Stimulated activated CD8-positive, alpha-beta memory T cell treated with anti-CD3 and anti-CD28 coated beads, Interleukin-2, amount 100 ng/mL, for 1 hour (primary cell): ENCODE measurements around the gene ABLIM1.

ENCODE experiments used
- DNase-seq, 2 donors: peaks; one replicate each; pipeline ENCODE4 v3.0.0-alpha.2; 2020; ENCODE audit warnings: low read depth in 2 of 2

Gene ABLIM1

DNA sequence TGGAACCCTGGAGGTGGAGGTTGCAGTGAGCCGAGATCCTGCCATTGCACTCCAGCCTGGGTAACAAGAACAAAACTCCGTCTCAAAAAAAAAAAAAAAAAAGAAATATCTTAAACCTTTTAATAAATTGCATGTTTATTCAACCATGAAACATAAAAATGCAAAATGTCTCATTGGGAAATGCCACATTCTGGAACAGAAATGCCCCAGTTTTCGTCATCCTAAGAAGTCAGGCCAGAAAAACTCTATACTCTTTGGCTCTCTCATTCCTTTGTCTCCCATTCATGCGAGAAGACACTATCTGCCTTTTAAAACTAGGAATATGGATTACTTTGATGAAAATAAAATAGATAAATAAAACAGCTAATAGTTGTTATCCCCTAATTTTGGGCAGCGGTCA is 21.5 kb upstream of the ABLIM1 start:
- DNase-seq, result no peak

DNA sequence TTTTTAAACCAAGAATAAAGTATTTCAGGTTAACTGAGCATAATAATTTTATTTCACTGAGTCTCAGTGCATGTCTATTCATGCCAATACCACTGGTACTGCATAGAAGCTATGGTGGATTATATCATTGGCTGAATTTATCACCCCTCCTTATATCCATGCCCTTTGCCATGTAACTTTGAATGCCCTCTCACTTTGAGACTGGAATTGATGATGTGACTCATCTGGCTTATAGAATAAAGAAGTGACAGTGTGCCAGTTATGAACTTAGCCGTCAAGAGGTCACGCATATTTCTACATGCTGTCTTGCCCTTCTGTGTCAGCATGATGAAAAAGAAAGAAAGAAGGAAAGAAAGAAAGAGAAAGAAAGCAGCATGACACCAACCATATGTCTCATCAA is 20.7 kb upstream of the ABLIM1 start:
- no peak for DNase-seq

DNA sequence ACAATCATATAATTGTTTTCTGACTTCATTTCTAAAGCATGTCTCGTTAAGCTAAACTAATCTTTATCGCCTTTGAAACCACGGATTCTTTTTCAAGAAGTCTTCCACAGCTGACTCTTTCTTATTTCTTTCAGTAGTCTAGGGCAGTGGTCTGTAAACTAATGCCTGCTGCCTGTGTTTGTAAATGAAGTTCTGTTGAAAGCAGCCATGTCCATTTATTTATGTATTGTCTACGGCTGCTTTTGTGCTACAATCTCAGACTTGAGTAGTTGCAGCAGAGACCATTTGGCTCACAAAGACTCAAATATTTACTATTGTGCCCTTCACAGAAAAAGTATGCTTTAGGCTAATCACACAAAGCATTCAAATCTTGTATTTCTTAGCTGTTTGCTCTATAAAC is 20.3 kb upstream of the ABLIM1 start:
- no peak for DNase-seq

- DNase-seq, result no peak
These were observed 16.3 kb upstream of the ABLIM1 start for GRCh38 chr10:114674346-114674745.

DNA sequence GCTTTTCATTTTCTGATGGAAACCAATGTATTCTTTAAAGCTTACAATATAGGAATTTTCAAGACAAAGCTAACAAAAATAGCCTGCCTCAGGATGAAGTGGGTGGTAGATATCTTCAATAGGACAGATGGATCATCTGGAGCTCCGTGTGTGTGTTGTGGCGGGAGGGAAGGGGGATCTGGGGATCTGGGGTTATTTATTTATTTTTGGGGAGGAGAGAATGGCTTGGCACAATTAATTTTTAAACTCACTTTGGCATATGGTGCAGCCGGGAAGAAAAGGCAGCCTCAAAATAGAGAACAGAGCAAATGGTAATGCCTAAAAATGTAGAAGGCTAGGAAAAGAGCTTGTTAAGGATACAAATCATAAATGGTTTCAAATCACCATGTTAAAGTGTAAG is 11.6 kb upstream of the ABLIM1 start:
- DNase-seq, result no peak

- no peak for DNase-seq
These were observed 10.5 kb upstream of the ABLIM1 start for GRCh38 chr10:114668375-114669080.

DNA sequence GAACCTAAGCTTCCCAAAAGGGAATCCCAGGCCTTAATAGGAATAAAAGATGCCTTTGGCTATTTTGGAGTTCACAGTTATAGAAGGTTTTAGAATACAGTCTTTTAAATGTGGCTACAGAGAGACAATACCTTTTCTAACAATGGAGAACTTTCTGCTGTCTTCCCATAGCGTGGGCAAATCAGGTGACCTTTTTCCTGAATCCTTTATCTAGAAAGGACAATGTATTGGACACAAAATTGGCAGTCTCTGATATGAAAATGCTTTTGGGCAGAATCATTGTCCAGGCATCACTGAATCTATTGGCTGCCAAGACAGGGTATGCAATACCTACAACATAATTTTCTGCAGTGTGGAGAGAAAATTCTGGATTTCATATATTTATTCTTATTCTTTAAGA is 7.8 kb upstream of the ABLIM1 start:
- no peak for DNase-seq

GRCh38 chr10:114665406-114665805 is 7.3 kb upstream of the ABLIM1 start:
- DNase-seq, result no peak

DNA sequence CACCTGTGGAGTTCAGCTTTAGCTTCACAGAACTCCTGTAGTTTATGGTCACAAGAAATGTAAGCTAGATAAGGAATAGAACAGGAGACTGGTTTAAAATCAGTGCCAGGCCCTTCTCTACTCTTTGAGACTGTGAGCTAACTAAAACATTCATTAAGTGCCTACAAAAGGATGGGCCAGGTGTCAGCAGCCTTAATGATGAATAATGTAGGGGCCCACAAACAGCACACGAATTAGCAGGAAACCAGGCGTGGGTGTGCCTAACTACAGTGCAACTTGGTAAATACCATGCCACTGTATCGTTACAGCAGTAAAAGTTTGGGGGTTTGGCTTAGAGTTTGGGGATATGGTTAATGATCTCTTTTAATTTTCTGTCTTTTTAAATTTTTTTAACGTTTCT is 6.1 kb upstream of the ABLIM1 start:
- DNase-seq, result no peak

GRCh38 chr10:114663626-114664025 is 5.6 kb upstream of the ABLIM1 start:
- DNase-seq, result no peak

DNA sequence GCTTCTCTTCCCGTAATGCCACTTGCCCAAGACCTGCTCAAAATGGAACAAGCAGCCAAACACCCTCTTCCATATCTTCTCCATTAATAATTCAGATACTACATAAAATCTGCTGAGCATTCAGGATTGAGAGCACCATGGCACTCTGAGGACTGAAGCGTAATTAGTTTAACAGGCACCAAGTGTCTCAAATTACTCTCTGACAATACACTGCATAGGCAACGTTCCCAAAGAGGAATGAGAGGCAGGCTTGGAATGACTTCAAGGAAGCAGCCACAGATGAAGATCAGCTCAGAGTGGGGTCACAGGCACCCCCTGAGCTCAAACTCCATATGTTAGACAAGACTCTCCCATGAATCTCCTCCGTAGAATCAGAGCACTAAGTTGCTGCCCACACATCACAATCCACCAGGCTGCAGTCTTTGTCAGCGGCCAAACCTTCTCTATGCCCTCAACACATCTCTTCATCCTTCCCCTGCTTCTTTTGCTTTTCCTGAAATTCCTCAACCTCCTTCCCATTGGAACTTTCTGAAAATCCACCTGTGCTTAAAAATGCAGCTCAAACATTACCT is 4.7 kb upstream of the ABLIM1 start:
- no peak for DNase-seq

DNA sequence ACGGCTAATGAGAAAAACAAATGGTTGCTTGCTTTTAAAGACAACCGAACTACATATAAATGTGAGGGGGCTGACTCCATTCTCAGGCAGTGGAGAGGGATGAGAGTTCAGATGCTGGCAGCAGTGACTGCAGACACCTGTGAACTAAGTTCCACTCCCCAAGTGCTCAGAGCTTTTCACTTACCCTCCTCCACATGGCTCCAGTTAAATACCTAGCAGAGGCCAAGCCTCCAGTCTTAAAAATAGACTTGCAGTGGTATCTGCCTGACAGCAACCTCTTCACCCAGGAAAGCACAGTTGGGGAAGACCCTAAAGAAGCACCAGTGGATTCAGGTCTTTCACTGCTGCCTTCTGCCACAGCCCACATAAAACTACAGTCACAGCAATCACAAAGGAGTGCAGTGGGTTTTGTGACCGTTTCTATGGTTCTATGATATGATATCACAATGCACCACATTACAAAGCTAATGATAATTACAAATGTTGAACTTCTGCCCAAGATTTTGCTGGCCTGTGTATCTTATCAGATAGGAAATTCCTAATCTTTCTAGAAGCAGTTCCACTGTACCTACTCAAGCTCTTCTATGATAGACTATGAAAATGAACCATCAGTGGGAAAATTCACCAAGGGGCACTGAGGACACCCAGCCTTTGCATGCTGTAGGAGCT is 3.3 kb upstream of the ABLIM1 start:
- no peak for DNase-seq

GRCh38 chr10:114655671-114656070 is 2.4 kb downstream of the ABLIM1 start:
- no peak for DNase-seq

DNA sequence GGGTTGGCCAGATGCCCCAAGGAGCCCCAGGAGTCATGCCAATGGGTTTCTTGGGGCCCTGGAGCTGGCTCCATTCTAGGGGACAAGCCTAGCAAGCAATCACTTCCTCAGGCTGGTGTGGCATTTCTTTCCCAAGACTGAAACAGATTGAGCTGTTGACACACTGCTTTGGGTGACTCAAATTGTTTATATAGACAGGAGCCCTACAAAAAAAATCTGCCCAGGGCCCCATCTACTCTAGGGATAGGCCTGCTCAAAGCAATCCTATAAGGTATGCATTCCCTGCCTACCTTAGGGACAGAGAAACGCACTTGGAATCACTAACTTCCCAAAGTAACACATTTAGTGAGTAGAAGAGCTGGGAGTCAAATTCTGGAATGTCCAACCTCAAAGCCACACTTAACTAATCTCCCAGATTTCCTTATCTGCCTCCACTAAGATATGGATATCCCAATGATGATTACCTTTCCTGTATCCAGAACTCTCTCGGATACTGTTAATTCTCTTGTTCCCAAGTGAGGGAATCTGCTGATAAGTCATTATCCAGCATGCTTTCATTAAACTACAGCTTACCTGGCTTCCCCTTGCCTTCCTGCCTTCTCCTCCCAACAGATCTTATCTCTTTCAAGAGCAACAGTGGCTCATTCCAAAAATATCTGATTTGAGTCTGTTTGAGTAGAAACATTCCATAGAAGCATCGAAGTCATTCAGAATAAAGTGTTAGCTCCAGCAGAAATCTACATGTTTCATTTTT is 3.1 kb downstream of the ABLIM1 start:
- no peak for DNase-seq

- no peak for DNase-seq
These were observed 4.1 kb downstream of the ABLIM1 start for GRCh38 chr10:114653926-114654325.

- no peak for DNase-seq
These were observed 5.4 kb downstream of the ABLIM1 start for GRCh38 chr10:114652402-114653368.

GRCh38 chr10:114650831-114651230 is 7.2 kb downstream of the ABLIM1 start:
- DNase-seq, result no peak

DNA sequence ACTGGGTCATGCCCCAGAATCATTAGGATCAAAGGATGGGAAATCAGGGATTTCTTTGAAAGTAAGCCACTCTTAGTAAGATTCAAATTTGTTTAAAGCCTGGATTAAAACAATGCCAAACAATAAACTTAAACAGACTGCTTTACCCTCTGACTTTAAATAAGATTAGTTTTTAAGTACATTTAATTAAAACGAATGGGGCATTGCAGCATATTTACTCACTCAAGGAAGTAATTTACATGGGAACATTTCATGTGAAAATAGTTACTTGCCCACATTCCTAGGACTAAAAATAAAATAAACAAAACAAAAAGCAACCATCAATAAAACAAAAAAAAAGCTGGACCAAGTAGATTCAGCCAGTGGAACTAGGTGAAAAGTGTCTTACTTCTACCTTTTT is 7.8 kb downstream of the ABLIM1 start:
- no peak for DNase-seq

- no peak for DNase-seq
These were observed 8.7 kb downstream of the ABLIM1 start for GRCh38 chr10:114649217-114649903.

GRCh38 chr10:114648368-114648767 is 9.7 kb downstream of the ABLIM1 start:
- DNase-seq, result no peak
